GM12878 (cell line): Measurements from ENCODE around the gene DLL1. TPM values are rescaled to one million over a fixed set of nuclear protein-coding genes. Genes with fewer than 3 reads are reported as not detected.

ENCODE experiments used
- ATAC-seq: fragments of 200-7000 bp; cut with Tn5 transposase; 3 replicates; pipeline ENCODE4 v1.9.1; 2020; ENCODE audit warnings: mild to moderate bottlenecking, moderate library complexity
- BruUV-seq: library from RNA; stranded (reverse); fragments of 400-500 nt; replicated peaks from 2 replicates; lab custom pipeline; 2021; lab: Mats Ljungman, UMichigan
- CTCF ChIA-PET: fragments of 300-600 bp; sonication (Branson Sonifier 250); formaldehyde crosslinking; extraction: SDS; loops from one replicate; lab custom pipeline; 2021; ENCODE audit warnings: inconsistent platforms; lab: Yijun Ruan, JAX
- POLR2A ChIA-PET: fragments of 350-600 bp; formaldehyde crosslinking; extraction: SDS; loops from one replicate; lab custom pipeline; 2021; ENCODE audit warnings: inconsistent platforms; lab: Charles Lee
- RAD21 ChIA-PET: fragments of 300-600 bp; sonication (Branson Sonifier 250); formaldehyde crosslinking; loops from one replicate; lab custom pipeline; 2023; ENCODE audit warnings: antibody characterized with exemption; ENCODE audit not compliant: unreplicated experiment; lab: Charles Lee
- SMC1A ChIA-PET: fragments of 300-600 bp; sonication (Branson Sonifier 250); formaldehyde crosslinking; loops from one replicate; lab custom pipeline; 2023; ENCODE audit not compliant: unreplicated experiment, uncharacterized antibody; lab: Charles Lee
- DNase-seq: peaks from one replicate; pipeline ENCODE4 v3.0.0-alpha.2; 2011; ENCODE audit warnings: low read depth, low spot score
- FAIRE-seq: peaks from 3 replicates; lab custom pipeline; 2011; peaks lifted over from hg19 to GRCh38; lab: Jason Lieb, UNC
- H2AFZ ChIP-seq: 2 replicates; pipeline ENCODE4 v1.6.0; 2011; ENCODE audit warnings: low read depth, low read length, control low read depth; ENCODE audit not compliant: control insufficient read depth
- H3K27ac ChIP-seq: 2 replicates; pipeline ENCODE4 v1.5.1; 2011; ENCODE audit warnings: control low read depth; ENCODE audit not compliant: control insufficient read depth, insufficient read depth
- H3K27me3 ChIP-seq, 2 experiments: replicated peaks in 1 of 2; 2 replicates each; pipeline versions ENCODE4 v1.6.0 to v1.6.1; 2011; ENCODE audit warnings: low read length in 1 of 2; ENCODE audit not compliant: control insufficient read depth in 2 of 2, insufficient read depth in 2 of 2
- H3K36me3 ChIP-seq, 2 experiments: 2 replicates each; pipeline ENCODE4 v1.5.1; 2011; ENCODE audit warnings: low read length in 1 of 2; ENCODE audit not compliant: control insufficient read depth in 2 of 2, insufficient read depth in 2 of 2
- H3K4me1 ChIP-seq: 2 replicates; pipeline ENCODE4 v1.6.1; 2011; ENCODE audit warnings: mild to moderate bottlenecking, low read length, moderate library complexity, mixed read lengths; ENCODE audit not compliant: control insufficient read depth, insufficient read depth
- H3K4me2 ChIP-seq: 2 replicates; pipeline ENCODE4 v1.6.0; 2011; ENCODE audit warnings: control low read depth; ENCODE audit not compliant: control insufficient read depth, insufficient read depth
- H3K4me3 ChIP-seq: fragments of 200-600 bp; sonication (generic); 2 replicates; pipeline ENCODE4 v1.5.1; 2016
- H3K79me2 ChIP-seq: 2 replicates; pipeline ENCODE4 v1.6.0; 2011; ENCODE audit warnings: low read length; ENCODE audit not compliant: control insufficient read depth, insufficient read depth
- H3K9ac ChIP-seq: 2 replicates; pipeline ENCODE4 v1.8.0; 2011; ENCODE audit warnings: low read length, control low read depth, mixed read lengths; ENCODE audit not compliant: control insufficient read depth, insufficient read depth
- H3K9me3 ChIP-seq: replicated peaks from 3 replicates; pipeline ENCODE4 v1.5.1; 2011; ENCODE audit warnings: mild to moderate bottlenecking, low read length; ENCODE audit not compliant: control insufficient read depth, insufficient read depth
- H4K20me1 ChIP-seq: 2 replicates; pipeline ENCODE4 v1.6.0; 2011; ENCODE audit not compliant: control insufficient read depth, insufficient read depth
- BMI1 ChIP-seq: fragments of 450-650 bp; IDR thresholded peaks from 2 replicates; pipeline ENCODE4 v1.6.1; 2016; ENCODE audit warnings: mild to moderate bottlenecking, moderate library complexity, borderline replicate concordance
- FOXK2 ChIP-seq: fragments of 450-650 bp; IDR thresholded peaks from 2 replicates; pipeline ENCODE4 v1.6.1; 2017; ENCODE audit warnings: mild to moderate bottlenecking, moderate library complexity
- HDGF ChIP-seq: fragments of 450-650 bp; IDR thresholded peaks from 2 replicates; pipeline ENCODE4 v1.6.1; 2016; ENCODE audit warnings: antibody characterized with exemption
- MXI1 ChIP-seq: fragments of 150-350 bp; IDR thresholded peaks from 2 replicates; pipeline ENCODE4 v1.6.1; 2011; ENCODE audit warnings: low read depth, mild to moderate bottlenecking, inconsistent platforms, low read length, improper control_type of control experiment
- NBN ChIP-seq: fragments of 450-650 bp; IDR thresholded peaks from 2 replicates; pipeline ENCODE4 v1.6.1; 2016
- NR2F1 ChIP-seq: fragments of 450-650 bp; conservative IDR thresholded peaks from 2 replicates; pipeline ENCODE4 v1.6.1; 2017; ENCODE audit warnings: mild to moderate bottlenecking
- NRF1 ChIP-seq: conservative IDR thresholded peaks from 2 replicates; pipeline ENCODE4 v1.6.1; 2011; ENCODE audit warnings: mild to moderate bottlenecking, low read depth, low read length, improper control_type of control experiment
- POU2F2 ChIP-seq: IDR thresholded peaks from 3 replicates; pipeline ENCODE4 v1.6.1; 2011; ENCODE audit warnings: low read depth, mild to moderate bottlenecking, low read length, borderline replicate concordance
- RELA ChIP-seq: fragments of 450-650 bp; IDR thresholded peaks from 2 replicates; pipeline ENCODE4 v1.8.0; 2014; ENCODE audit warnings: borderline replicate concordance; ENCODE audit not compliant: partially characterized antibody
- RUNX3 ChIP-seq: IDR thresholded peaks from 2 replicates; pipeline ENCODE4 v1.6.1; 2012; ENCODE audit warnings: low read length, inconsistent platforms
- TBL1XR1 ChIP-seq: IDR thresholded peaks from 2 replicates; pipeline ENCODE4 v1.6.1; 2012; ENCODE audit warnings: low read depth, low read length, improper control_type of control experiment
- TCF12 ChIP-seq: IDR thresholded peaks from 2 replicates; pipeline ENCODE4 v1.6.1; 2011; ENCODE audit warnings: low read depth, mild to moderate bottlenecking, low read length
- YY1 ChIP-seq: IDR thresholded peaks from 2 replicates; pipeline ENCODE4 v1.6.1; 2011; ENCODE audit warnings: low read depth, mild to moderate bottlenecking, low read length
- WGBS: methylation state at CpG from one replicate; pipeline ENCODE4 v1.1.6; 2016; ENCODE audit warnings: low lambda C conversion rate; ENCODE audit not compliant: insufficient replicate concordance, insufficient coverage; ENCODE audit errors: missing lambda C conversion rate; 5-methylcytosine and 5-hydroxymethylcytosine counted together
- in situ Hi-C: fragments of 300-500 bp; cut with MboI; formaldehyde crosslinking; loops from 9 replicates; pipeline ENCODE4 v1.14.3; 2018; ENCODE audit warnings: mixed read lengths
- intact Hi-C: fragments of 100-400 bp; cut with micrococcal nuclease; formaldehyde crosslinking; loops from one replicate; pipeline ENCODE4 v1.14.2; 2022; ENCODE audit not compliant: unreplicated experiment
- polyA plus RNA-seq, 11 experiments: library from polyadenylated mRNA; depleted of rRNA in 4 of 11; unstranded in 6 of 11; stranded (reverse) in 5 of 11; fragments of >200 nt; fragmentation: Nextera tagmentation in 4 of 11; fragmentation: Illumina TruSeq in 1 of 11; extraction: Ambion mirVana in 4 of 11; extraction: Trizol in 1 of 11; gene quantifications; 1 replicate in 1 of 11; 2 replicates in 10 of 11; pipeline versions ENCODE4 v1.2.1 to v1.2.3, GENCODE V29; 2011 to 2016; ENCODE audit warnings: inconsistent platforms in 2 of 11, missing spikeins in 2 of 11, low read depth in 1 of 11
- total RNA-seq, 4 experiments: library from RNA; depleted of rRNA in 3 of 4; stranded (reverse); fragments of >200 nt in 3 of 4; fragmentation: Illumina TruSeq in 1 of 4; extraction: Trizol in 1 of 4; gene quantifications; 2 replicates each; pipeline versions ENCODE4 v1.2.1 to v1.2.3, GENCODE V29; 2013 to 2021
- TF ChIP-seq, protein P1 (sequence below): fragments of 450-650 bp; formaldehyde crosslinking; IDR thresholded peaks from 2 replicates; pipeline ENCODE4 v1.5.0; 2022; ENCODE audit warnings: mild to moderate bottlenecking, missing genetic modification characterization
- TF ChIP-seq, protein P2 (sequence below): IDR thresholded peaks from 2 replicates; pipeline ENCODE4 v1.6.1; 2011; ENCODE audit warnings: borderline replicate concordance, low read depth, mild to moderate bottlenecking, moderate library complexity, low read length; ENCODE audit not compliant: insufficient read depth, poor library complexity, severe bottlenecking
- TF ChIP-seq, protein P3 (sequence below): fragments of 450-650 bp; conservative IDR thresholded peaks from 2 replicates; pipeline ENCODE4 v1.6.1; 2017; ENCODE audit warnings: mild to moderate bottlenecking, moderate library complexity

The DLL1 gene
- total and polyA plus RNA-seq, 10 of the 15 experiments (the other 5 are each of a cell fraction or from before 2014, with no cell fraction given): 0.02 to 0.80 (median 0.19) TPM

DNA sequence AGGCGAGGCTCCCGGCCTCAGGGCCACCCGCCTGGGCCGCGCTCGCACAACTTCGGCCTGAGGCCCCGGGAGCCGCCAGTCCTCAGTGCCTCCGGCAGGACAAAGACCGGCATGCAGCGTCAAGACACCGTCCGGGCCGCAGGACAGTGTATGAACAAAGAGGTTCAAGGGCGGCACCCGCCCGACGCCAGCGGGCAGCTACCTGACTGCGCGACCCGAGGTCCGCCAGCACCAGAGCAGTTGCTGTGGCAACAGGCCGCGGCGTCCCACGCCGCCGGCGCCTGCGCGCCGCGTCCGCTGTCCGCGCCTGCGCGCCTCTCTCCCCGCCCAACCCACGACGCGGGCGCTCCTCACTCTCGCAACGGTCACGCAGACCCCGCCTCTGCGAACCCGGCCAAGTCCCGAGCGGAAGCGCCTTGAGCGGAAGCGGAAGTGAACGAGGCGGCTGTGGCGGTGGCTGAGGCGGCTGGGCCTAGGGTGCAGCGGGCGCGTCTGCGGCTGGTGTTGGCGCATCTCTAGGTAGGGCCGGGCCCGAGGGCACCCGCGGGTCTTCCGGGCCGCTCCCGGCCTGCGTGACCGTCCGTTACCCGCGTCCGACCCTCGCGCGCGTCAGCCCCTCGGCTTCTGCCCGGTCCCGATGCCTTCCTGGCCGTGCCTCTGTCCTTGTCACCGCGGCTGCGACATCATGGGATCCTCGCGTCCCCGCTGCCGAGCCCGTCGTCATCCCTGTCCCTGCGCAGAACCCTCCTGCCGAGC is 15.6 kb upstream of the DLL1 start, which contains the start of gene FAM120B:
TSS of gene FAM120B (plus strand) at position 435 of the 756 bp plus-strand sequence. CDS start 10,633 bp downstream, outside the sequence.
- H2AFZ ChIP-seq: peak within 1 kb of the TSS; percentile 81
- no peaks in the 10 kb centered on the region; the same call in 2 of the 3 replicates for H3K9me3 ChIP-seq
- H3K27ac ChIP-seq: peak within 1 kb of the TSS; percentile 84
- ChIA-PET SMC1A (interaction anchor here (1.2 kb wide), 1 partner anchor 14 kb away, joined by 4 read pairs; no protein-coding TSS in a partner anchor), RAD21 (interaction anchor here (1.3 kb wide), 1 partner anchor 16 kb away, joined by 3 read pairs; the partner anchor contains the start of gene DLL1), POLR2A (interaction anchor here (0.7 kb wide), 1 partner anchor 14 kb away, joined by 5 read pairs; no protein-coding TSS in a partner anchor), CTCF (no interaction called here)
- H3K4me3 ChIP-seq: peak within 1 kb of the TSS; percentile 94
- peak within 1 kb of the TSS; percentile 97 for H3K4me2 ChIP-seq
- no peaks in the 10 kb centered on the region for H3K36me3 ChIP-seq
- ATAC-seq (peak; percentile 96), DNase-seq (peak; percentile 72), FAIRE-seq (no peak)
- under 1% methylated on average over 75 of the region's 97 CpGs for WGBS
- peaks cover 47% of the 10 kb centered on the region for H3K79me2 ChIP-seq
- peak within 1 kb of the TSS; percentile 74 for H3K9ac ChIP-seq
- in situ Hi-C loops: no loop called here
- peaks cover 5% of the 10 kb centered on the region; the same call in 1 of the 2 replicates for H3K4me1 ChIP-seq
- BruUV-seq: no TSS peak
- H3K27me3 ChIP-seq: no peaks in the 10 kb centered on the region
- intact Hi-C loops: loop anchor here (5.0 to 10.0 kb wide), 2 partner anchors 211 to 582 kb away; partner anchors contain the start of gene PHF10
- H4K20me1 ChIP-seq: no peaks in the 10 kb centered on the region
- TF ChIP-seq POU2F2 (peak; percentile 83), FOXK2 (no peak), MXI1 (peak; percentile 98), NRF1 (peak; percentile 98), TBL1XR1 (0 out of 2 replicates have a peak, but pooled peaks have one; percentile 36), RELA (peak; percentile 6), NR2F1 (peak; percentile 92), BMI1 (peak; percentile 80), YY1 (peak; percentile 22; the same call in 1 of the 2 replicates), NBN (peak; percentile 17; the same call in 1 of the 2 replicates), HDGF (peak; percentile 73; the same call in 1 of the 2 replicates), TCF12 (0 out of 2 replicates have a peak, but pooled peaks have one; percentile 34), RUNX3 (peak; percentile 52)
- TF ChIP-seq, protein P1, sequence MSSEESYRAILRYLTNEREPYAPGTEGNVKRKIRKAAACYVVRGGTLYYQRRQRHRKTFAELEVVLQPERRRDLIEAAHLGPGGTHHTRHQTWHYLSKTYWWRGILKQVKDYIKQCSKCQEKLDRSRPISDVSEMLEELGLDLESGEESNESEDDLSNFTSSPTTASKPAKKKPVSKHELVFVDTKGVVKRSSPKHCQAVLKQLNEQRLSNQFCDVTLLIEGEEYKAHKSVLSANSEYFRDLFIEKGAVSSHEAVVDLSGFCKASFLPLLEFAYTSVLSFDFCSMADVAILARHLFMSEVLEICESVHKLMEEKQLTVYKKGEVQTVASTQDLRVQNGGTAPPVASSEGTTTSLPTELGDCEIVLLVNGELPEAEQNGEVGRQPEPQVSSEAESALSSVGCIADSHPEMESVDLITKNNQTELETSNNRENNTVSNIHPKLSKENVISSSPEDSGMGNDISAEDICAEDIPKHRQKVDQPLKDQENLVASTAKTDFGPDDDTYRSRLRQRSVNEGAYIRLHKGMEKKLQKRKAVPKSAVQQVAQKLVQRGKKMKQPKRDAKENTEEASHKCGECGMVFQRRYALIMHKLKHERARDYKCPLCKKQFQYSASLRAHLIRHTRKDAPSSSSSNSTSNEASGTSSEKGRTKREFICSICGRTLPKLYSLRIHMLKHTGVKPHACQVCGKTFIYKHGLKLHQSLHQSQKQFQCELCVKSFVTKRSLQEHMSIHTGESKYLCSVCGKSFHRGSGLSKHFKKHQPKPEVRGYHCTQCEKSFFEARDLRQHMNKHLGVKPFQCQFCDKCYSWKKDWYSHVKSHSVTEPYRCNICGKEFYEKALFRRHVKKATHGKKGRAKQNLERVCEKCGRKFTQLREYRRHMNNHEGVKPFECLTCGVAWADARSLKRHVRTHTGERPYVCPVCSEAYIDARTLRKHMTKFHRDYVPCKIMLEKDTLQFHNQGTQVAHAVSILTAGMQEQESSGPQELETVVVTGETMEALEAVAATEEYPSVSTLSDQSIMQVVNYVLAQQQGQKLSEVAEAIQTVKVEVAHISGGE (CRISPR knock-in tag): 0 out of 2 replicates have a peak, but pooled peaks have one; percentile 28
- TF ChIP-seq, protein P2, sequence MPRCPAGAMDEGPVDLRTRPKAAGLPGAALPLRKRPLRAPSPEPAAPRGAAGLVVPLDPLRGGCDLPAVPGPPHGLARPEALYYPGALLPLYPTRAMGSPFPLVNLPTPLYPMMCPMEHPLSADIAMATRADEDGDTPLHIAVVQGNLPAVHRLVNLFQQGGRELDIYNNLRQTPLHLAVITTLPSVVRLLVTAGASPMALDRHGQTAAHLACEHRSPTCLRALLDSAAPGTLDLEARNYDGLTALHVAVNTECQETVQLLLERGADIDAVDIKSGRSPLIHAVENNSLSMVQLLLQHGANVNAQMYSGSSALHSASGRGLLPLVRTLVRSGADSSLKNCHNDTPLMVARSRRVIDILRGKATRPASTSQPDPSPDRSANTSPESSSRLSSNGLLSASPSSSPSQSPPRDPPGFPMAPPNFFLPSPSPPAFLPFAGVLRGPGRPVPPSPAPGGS: peak; percentile 18
- TF ChIP-seq, protein P3, sequence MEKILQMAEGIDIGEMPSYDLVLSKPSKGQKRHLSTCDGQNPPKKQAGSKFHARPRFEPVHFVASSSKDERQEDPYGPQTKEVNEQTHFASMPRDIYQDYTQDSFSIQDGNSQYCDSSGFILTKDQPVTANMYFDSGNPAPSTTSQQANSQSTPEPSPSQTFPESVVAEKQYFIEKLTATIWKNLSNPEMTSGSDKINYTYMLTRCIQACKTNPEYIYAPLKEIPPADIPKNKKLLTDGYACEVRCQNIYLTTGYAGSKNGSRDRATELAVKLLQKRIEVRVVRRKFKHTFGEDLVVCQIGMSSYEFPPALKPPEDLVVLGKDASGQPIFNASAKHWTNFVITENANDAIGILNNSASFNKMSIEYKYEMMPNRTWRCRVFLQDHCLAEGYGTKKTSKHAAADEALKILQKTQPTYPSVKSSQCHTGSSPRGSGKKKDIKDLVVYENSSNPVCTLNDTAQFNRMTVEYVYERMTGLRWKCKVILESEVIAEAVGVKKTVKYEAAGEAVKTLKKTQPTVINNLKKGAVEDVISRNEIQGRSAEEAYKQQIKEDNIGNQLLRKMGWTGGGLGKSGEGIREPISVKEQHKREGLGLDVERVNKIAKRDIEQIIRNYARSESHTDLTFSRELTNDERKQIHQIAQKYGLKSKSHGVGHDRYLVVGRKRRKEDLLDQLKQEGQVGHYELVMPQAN: peak; percentile 94
